Activated CD4-positive, alpha-beta T cell treated with anti-CD3 and anti-CD28 coated beads, Interleukin-2, Interleukin-6, amounts not matched to agents 100 ng/mL and 50 ng/mL, durations not matched to agents 16 hours and 8 hours (primary cell): ENCODE data around the gene STK36.

Source experiments
- DNase-seq: peaks from one replicate; pipeline ENCODE4 v3.0.0-alpha.2; 2020

STK36 gene

DNA sequence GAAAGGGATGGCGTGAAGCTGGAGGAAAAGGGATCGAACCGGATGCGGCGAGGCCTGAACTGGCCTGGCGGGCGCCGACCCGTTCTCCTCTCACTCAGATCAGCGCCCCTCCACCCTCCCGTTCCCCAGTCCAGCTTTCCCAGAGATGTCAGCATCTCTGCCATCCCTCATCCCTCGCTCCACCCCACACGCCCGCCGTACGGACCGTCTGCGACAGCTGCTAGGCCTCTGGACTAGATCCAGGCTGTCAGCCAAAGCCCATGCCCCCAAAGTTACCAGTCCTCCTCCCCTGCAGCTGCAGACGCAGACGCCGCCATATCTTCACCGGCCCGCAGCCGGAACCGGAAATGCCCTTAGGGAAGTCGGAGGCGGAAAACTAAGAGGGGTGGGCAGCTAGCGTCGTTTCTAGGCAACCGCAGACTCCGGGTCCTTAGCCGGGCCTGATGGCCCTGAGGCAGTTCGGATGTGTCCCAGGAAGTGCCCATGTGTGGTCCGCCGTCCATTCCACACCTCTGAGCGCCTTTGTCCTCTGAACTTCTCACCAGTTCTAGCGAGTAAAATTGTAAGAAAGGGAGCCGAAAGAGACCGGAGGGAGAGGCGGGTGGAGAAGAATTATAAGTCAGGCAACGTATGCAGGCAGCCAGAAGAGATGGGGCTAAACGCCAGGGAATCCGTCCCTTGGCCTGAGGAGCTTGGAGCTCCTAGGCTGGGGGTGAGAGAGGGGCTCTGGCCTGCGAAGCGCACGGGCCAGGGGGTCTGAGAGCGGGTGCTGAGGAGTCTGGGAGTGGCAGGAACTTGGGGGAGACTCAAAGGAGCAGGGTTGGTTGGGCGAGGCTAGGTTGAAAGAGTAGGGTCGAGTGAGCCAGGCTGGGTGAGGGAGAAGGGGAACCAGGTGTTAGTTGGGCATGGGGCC lies at the start of gene STK36, which contains the start of gene RNF25:
Gene STK36 (plus strand): TSS at position 433 of the 913 bp plus-strand sequence. CDS start 744 bp downstream, outside the sequence.
Gene RNF25 (minus strand): TSS at position 349 of the 913 bp plus-strand sequence. CDS start 32 bp downstream, at position 317.
- peak; percentile 92 for DNase-seq

DNA sequence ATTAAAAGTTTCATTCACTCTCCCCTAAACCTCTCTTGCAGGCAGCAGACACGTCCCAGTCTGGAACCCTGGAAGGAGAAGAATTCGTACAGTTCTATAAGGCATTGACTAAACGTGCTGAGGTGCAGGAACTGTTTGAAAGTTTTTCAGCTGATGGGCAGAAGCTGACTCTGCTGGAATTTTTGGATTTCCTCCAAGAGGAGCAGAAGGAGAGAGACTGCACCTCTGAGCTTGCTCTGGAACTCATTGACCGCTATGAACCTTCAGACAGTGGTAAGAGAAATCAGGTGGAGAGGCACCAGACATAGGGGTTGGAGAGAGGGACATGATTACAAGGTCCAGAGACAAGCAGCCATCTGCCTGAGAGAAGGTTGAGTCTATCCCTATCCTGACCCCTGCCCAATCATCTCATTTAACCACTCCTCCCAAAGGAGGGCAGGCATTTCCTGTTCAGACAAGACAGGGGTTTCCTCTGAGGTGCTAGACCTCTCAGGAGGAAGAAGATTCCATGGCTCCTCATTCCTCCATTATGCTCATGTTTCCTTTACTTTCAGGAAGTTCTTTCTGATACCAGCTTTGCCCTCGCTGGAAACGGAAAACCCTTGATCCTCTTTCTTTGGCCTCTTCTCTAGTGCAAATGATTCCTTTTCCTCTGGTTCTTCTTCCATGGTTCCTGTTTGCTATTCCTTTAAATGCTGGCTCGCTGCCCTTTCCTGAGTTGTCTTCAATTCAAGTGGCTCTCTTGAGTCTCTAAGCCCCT lies 49.1 kb upstream of the STK36 start:
- no peak for DNase-seq

DNA sequence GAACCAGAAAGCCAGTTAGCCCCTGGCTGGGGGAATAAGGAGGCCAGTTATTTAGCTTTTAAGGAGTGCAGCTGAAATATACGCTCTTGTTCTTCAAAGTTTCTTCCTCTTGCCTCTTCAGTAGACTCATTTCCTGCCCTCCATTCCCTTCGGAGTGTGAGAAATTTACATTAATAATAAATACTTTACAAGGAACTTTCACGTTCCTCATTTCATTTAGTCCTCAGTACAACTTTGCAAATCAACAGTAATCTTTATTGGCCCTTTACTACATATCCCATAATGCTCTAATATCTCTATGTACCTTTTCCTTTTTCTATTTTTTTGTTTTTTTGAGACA lies 48.5 kb upstream of the STK36 start:
- DNase-seq = no peak

- no peak for DNase-seq
Observed at GRCh38 chr2:218626369-218626768, 45.5 kb upstream of the STK36 start.

DNA sequence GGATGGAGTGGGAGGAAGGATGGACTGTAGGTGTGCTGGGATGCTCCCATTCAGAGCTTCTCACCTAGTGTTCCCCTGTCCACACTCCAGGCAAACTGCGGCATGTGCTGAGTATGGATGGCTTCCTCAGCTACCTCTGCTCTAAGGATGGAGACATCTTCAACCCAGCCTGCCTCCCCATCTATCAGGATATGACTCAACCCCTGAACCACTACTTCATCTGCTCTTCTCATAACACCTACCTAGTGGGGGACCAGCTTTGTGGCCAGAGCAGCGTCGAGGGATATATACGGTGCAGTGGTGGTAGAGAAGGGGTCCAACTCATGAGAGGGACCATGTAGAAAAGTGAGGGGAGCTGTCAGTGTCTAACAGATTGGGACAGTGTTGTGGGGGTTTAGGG lies 43.9 kb upstream of the STK36 start:
- peak; percentile 7 for DNase-seq

DNA sequence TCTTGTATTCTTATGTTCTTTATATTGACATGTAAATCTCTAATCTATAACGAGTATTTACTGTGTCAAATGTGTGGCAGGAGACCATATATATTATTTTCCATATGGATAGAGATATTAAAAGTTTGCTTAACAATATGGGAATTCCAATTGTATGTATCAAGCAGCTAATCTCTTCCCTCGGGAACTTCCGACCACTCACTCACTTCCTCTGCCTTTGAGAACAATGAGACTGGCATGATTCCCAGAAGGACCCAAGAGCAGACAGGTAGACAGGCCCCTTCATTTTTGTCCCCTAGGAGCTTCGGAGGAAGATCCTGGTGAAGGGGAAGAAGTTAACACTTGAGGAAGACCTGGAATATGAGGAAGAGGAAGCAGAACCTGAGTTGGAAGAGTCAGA lies 40.0 kb upstream of the STK36 start:
- DNase-seq = no peak

DNA sequence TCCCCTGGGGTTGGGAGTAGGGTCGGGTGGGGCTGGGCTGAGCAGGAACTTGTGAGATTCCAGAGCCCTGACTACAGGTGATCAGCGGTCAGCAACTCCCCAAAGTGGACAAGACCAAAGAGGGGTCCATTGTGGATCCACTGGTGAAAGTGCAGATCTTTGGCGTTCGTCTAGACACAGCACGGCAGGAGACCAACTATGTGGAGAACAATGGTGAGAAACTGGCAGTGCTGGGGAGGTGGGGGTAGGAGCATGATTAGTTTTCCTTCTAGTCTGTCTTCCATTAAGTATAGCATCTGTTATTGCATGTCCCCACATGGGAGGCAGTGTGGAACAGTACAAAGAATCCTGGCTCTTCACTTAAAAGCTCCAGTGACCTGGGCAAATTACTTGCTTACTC lies 36.2 kb upstream of the STK36 start:
- DNase-seq = no peak

- no peak for DNase-seq
Observed at GRCh38 chr2:218638372-218638771, 33.5 kb upstream of the STK36 start.

- DNase-seq = no peak
Observed at GRCh38 chr2:218642121-218642656, 29.7 kb upstream of the STK36 start.

DNA sequence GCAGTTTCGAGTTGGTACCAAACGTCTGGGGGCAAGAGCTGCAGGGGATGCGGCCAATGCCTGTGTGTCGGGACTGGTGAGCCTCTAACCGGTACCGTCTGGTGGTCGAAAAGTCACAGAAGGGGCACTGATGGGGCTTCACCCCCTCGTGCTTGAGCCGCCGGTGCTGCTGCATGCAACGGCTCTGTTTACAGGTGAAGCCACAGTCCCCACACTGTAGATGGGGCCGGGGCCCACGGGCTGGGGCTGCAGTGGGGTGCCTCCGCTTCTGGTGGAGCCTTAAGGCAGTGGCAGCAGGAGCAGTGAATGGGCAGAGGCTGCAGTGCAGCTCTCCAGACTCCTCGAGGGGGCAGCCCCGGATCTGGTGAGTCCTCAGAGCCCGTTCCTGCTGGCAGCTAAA lies 29.1 kb upstream of the STK36 start:
- DNase-seq = no peak

DNA sequence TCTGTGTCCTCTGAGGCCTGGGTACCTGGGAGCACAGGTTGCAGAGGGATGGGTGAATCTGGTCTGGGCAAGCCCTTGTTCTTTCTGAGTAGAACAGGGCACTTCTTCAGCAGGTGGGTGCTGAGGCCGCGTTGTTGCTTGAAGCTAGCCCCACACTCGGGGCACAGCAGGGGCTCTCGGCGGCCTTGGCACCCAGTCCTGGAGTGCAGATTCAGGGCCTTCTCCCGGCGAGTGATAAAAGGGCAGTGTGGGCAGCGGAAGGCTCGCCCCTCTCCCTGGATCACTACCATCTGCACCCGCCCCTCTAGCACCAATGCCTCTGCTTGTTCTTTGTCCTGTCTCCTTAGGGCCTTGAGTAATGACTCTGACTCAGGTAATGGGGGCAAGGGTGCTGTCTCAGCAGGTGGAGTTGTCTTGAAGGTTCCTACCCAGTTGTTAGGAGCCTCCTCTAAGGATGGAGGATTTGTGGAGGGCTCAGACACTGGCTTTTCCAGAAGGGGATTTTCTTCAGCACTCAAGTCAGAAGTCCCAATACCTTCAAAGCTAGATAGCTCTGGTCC lies 28.1 kb upstream of the STK36 start:
- DNase-seq = no peak

DNA sequence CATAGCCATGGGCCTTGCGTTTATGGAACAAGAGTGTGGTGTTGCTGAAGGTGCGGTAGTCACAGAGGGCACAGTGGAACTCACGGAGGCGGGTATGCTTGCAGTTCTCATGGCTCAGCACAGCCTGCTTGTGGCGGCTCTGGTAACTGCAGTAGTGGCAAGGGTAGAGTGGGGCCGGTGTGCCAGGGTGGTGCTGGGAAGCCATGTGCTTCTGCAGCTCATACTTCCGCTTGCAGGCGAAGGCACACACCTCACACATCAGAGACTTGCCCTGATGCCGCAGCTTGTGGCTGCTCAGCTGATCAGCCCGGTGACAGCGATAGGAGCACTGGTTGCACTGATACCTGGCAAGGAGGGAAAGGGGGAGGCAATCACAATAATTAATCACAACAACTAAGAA lies 27.2 kb upstream of the STK36 start:
- DNase-seq = no peak

GRCh38 chr2:218645126-218645525 lies 26.8 kb upstream of the STK36 start:
- DNase-seq = no peak

- peak; percentile 66 for DNase-seq
Observed at GRCh38 chr2:218648088-218648786, 23.6 kb upstream of the STK36 start.

DNA sequence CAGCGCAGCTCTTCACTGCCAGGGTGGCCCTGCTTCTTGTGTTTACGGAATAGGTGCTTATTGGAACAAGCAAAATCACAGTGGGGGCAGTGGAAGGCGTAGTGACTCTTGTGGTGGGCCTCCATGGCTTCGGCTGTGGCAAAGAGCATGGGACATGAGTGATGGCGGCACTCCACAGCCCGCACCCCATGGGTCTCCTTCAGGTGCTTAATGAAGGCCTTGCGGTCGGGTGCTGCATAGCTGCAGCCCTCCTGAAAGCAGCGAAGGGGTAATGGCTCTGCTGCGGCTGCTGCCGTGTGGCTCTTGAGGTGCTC lies 23.1 kb upstream of the STK36 start:
- DNase-seq = no peak

GRCh38 chr2:218655751-218656150 lies 16.1 kb upstream of the STK36 start:
- no peak for DNase-seq

DNA sequence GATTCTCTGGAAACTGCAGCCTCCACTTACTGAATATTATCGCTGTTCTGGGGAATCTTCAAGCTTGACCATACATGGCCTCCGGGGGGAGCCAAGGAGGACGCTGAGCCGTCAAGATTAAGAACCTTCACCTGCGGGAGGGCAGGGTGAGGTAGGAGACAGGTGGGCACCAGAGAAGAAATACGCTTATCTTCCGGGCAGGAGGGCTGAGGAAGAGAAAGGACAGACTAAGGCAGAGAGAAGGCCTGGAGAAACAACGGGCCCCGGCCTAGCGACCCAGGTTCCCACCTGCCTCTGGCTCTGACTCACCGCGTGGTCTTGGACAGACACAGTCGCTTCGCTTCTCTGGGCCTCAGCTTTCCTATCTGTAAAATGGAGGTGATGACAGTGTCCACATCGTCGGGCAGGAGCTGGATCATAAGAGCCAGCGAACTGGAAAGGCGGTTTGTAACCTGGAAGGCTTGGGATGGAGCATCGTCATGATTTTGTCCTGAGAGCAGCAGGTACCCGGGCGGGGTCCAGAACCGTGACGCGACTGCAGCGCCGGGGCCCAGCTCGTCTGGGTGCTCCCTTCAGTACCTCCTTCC lies 13.1 kb upstream of the STK36 start:
- peak; percentile 60 for DNase-seq

GRCh38 chr2:218659258-218659987 lies 12.5 kb upstream of the STK36 start, which contains the start of the genes BCS1L and ZNF142:
BCS1L (plus strand) TSS chr2:218659683; CDS start chr2:218660988, 1,305 bp downstream.
ZNF142 (minus strand) TSS chr2:218659623; CDS start chr2:218656429, 3,194 bp downstream.
- peak; percentile 97 for DNase-seq

GRCh38 chr2:218659988-218660358 lies 11.9 kb upstream of the STK36 start:
- no peak for DNase-seq

DNA sequence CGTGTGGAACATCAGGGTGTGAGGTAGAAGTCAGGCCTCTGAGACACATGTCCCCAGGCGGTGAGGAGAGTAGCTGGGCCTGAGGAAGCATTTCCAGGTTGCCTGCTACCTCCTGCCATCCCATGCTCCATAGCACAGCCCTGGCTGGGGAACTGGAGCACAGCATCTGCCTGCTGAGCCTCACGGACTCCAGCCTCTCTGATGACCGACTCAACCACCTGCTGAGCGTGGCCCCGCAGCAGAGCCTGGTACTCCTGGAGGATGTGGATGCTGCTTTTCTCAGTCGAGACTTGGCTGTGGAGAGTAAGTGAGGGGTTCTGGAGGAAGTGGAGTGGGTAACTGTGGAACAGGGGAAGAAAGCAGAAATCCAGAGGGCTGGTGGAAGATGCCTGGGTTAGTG lies 9.5 kb upstream of the STK36 start:
- DNase-seq = no peak

DNA sequence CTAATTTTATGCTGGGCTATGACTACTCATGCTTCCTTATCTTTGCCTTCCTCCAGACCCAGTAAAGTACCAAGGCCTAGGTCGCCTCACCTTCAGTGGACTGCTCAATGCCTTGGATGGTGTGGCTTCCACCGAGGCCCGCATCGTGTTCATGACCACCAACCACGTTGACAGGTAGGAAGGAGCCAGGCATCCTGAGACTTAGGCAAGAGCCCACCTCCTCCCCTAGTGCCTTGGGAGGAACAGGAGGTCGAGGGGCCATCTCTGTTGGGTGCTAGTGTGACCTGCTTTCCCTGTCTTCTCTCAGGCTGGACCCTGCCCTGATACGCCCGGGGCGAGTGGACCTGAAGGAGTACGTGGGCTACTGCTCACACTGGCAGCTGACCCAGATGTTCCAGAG lies 9.1 kb upstream of the STK36 start:
- no peak for DNase-seq

DNA sequence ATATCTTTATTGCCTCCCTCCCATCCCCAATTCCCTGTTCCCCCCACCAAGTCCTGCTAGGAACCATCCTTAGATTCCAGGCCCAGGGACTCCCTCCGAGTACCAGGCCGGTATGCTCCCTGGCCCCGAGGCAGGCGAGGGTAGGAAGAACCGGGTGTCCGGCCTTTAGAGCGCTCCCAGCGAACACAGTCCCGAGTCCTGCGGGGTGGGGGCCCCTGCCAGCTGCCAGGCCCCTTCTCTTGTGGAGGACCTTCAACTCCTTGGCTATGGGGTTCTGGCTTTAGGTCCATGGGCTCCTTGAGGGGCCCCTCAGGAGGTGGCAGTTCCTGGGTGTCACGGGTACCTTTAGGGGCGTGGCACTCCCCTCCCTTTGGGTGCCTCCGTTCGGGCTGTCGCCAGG lies 8.0 kb upstream of the STK36 start:
- no peak for DNase-seq
